Activated B cell treated with CpG ODN at 0.5 μM for 24 hours (primary cell): ENCODE data around the gene PTGDR2. TPM values are rescaled to one million over a fixed set of nuclear protein-coding genes. Genes with fewer than 3 reads are reported as not detected.

ENCODE experiments used
- ATAC-seq: fragments of 200-7000 bp; cut with Tn5 transposase; one replicate; pipeline ENCODE4 v1.10.0; 2021; ENCODE audit warnings: low read depth, mild to moderate bottlenecking, moderate library complexity
- CTCF ChIA-PET: fragments of 350-600 bp; sonication (Branson Sonifier 250); formaldehyde crosslinking; loops from one replicate; lab custom pipeline; 2021; ENCODE audit warnings: antibody characterized with exemption; lab: Charles Lee
- POLR2A ChIA-PET: fragments of 350-600 bp; sonication (Branson Sonifier 250); formaldehyde crosslinking; loops from one replicate; lab custom pipeline; 2021; ENCODE audit warnings: antibody characterized with exemption; lab: Charles Lee
- DNase-seq: peaks from one replicate; pipeline ENCODE4 v3.0.0; 2022
- H3K27ac Mint-ChIP-seq: one replicate; pipeline ENCODE4 v1.8.0; 2020; ENCODE audit warnings: mixed read lengths
- H3K27me3 Mint-ChIP-seq: one replicate; pipeline ENCODE4 v1.8.0; 2021; ENCODE audit warnings: mixed read lengths
- H3K36me3 Mint-ChIP-seq: one replicate; pipeline ENCODE4 v1.8.0; 2021; ENCODE audit warnings: low read depth, mixed read lengths
- H3K4me1 Mint-ChIP-seq: one replicate; pipeline ENCODE4 v1.8.0; 2021; ENCODE audit warnings: mixed read lengths
- H3K4me3 Mint-ChIP-seq: one replicate; pipeline ENCODE4 v1.8.0; 2020; ENCODE audit warnings: mild to moderate bottlenecking, mixed read lengths
- H3K9me3 Mint-ChIP-seq: one replicate; pipeline ENCODE4 v1.8.0; 2020; ENCODE audit warnings: mixed read lengths
- intact Hi-C: fragments of 100-400 bp; cut with micrococcal nuclease; formaldehyde crosslinking; loops from one replicate; pipeline ENCODE4 v1.15.1; 2024
- total RNA-seq: library from RNA; stranded (reverse); gene quantifications from 2 replicates; pipeline ENCODE4 v1.2.3, GENCODE V29; 2022
- TF ChIP-seq, protein P1 (sequence below): fragments of 200-600 bp; IDR thresholded peaks from one replicate; pipeline ENCODE4 v1.8.0; 2022; ENCODE audit warnings: antibody characterized with exemption, mild to moderate bottlenecking

Gene PTGDR2
- total RNA-seq, 1 donor from 2014 or later, result not detected

DNA sequence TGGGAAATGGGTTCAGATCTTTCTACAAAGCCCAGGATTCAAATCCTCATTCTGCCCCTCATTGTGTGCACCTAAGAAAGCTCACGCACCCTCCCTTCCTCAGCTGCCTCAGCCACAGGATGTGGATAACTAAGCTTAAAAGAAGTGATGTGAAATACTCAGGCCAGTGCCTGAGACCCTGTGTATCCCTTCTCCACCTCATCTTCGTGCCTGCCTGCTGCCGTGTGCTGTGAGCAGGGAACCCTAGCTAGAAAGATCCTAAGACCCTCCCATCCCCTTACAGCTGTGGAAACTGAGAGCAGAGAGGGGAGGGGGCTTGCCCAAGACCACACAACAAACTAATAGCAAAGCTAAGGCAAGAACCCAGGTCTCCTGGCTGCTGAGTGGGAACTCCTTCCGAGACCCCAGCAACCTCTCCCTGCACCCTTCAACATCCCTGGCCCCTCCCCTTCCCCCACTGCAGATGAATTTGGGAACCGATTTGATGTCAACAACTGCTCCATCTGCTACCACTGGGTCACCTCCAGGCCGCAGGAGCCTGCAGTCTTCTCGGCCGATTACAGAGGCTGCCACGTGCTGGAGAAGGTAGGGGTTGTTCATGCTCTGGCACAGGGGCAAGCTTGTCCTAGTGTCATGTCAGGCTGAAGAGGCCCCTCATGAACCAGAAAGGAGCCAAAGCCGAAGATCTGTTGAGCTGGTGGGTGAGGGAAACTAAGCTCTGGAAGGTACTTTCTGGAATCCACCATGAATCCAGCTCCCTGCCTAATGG, 13.1 kb upstream of the PTGDR2 start:
- POLR2A ChIA-PET, result no interaction called here
- intact Hi-C loops, result no loop called here
- no peak for ATAC-seq
- Mint-ChIP-seq H3K4me1 (no peaks in the 10 kb centered on the region), H3K9me3 (no peaks in the 10 kb centered on the region), H3K4me3 (no peak overlapping the region), H3K36me3 (no peaks in the 10 kb centered on the region), H3K27ac (no peak overlapping the region), H3K27me3 (no peaks in the 10 kb centered on the region)
- DNase-seq, result no peak
- TF ChIP-seq, protein P1, sequence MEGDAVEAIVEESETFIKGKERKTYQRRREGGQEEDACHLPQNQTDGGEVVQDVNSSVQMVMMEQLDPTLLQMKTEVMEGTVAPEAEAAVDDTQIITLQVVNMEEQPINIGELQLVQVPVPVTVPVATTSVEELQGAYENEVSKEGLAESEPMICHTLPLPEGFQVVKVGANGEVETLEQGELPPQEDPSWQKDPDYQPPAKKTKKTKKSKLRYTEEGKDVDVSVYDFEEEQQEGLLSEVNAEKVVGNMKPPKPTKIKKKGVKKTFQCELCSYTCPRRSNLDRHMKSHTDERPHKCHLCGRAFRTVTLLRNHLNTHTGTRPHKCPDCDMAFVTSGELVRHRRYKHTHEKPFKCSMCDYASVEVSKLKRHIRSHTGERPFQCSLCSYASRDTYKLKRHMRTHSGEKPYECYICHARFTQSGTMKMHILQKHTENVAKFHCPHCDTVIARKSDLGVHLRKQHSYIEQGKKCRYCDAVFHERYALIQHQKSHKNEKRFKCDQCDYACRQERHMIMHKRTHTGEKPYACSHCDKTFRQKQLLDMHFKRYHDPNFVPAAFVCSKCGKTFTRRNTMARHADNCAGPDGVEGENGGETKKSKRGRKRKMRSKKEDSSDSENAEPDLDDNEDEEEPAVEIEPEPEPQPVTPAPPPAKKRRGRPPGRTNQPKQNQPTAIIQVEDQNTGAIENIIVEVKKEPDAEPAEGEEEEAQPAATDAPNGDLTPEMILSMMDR, result no peak
- CTCF ChIA-PET, result no interaction called here

DNA sequence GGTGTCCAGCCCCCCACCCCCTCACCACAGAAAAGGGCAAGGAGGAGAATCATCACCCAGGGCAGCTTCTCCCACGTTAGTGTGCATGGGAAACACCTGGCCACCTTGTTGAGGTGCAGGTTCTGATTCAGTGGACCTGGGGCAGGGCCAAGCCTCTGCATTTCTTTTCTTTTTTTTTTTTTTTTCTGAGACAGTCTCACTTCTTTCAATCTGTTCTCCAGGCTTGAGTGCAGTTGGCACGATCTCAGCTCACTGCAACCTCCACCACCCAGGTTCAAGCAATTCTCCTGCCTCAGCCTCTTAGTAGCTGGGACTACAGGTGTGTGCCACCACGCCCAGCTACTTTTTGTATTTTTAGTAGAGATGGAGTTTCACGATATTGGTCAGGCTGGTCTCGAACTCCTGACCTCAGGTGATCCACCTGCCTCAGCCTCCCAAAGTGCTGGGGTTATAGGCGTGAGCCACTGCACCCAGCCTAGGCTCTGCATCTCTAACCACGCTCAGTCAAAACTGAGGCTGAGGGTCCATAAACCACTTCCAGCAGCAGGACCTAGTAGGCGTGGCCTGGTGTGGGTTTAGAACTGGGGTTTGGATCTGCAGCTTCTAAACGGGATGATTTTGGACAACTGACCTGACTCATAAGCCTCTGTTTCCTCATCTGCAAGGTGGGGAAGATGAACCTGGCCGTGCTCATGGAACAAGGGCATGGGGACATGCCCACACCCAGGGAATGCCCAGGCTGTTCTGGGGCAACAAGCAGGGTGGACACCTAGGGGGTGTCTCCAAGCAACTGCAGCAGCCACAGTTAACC, 12.3 kb upstream of the PTGDR2 start:
- DNase-seq (no peak), ATAC-seq (no peak)
- Mint-ChIP-seq H3K36me3 (no peaks in the 10 kb centered on the region), H3K9me3 (no peaks in the 10 kb centered on the region), H3K4me1 (no peaks in the 10 kb centered on the region), H3K27ac (no peak overlapping the region), H3K4me3 (no peak overlapping the region), H3K27me3 (no peaks in the 10 kb centered on the region)
- POLR2A ChIA-PET, result no interaction called here
- TF ChIP-seq, protein P1, result no peak
- CTCF ChIA-PET, result no interaction called here
- intact Hi-C loops, result no loop called here

DNA sequence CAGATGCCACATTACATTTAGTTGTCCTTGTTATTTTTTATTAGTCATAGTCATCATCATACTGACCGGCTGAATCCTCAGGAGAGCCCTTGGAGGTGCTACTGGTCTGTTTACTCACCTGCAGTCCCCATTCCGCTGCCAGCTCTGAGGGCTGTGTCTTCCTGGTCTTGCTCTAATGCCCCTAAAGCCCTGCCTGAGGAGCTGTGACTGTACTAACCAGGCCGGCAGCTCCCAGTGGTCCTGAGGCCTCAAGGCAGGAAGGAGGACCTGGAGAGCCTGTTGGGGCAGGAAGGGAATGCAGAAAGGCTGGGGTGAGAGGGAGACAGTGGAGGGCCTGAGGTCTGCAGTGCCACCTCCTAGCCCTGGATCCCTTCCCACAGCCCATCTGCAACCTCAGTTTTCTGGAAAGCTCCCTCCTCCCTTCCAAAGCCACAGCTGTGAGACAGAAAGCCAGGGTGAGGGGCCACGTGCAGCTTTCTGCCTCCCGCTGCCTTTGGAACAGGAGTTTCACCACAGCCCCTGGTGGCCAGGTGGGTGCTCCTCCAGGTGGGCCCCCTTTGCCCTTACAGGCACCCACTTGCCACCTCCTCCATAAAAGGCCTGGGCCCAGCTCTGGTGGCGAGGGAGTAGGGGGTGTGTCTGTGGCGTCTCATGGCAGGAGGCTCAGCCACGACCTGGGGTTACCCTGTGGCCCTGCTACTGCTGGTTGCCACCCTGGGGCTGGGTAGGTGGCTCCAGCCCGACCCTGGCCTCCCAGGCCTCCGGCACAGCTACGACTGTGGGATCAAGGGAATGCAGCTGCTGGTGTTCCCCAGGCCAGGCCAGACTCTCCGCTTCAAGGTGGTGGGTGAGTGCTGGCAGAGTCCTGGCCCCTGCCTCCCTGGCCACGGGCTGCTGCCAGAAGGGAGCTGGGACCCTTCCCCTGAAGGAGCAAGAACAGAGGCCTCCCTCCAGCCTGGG, 11.4 kb upstream of the PTGDR2 start, which contains the start of gene ZP1:
Gene ZP1 (plus strand): TSS at position 632 of the 960 bp plus-strand sequence. CDS start 20 bp downstream, at position 652.
- intact Hi-C loops, result no loop called here
- Mint-ChIP-seq H3K27ac (no peak within 1 kb of the TSS), H3K9me3 (no peaks in the 10 kb centered on the region), H3K27me3 (no peaks in the 10 kb centered on the region), H3K4me3 (no peak within 1 kb of the TSS), H3K36me3 (no peaks in the 10 kb centered on the region), H3K4me1 (no peaks in the 10 kb centered on the region)
- CTCF ChIA-PET, result no interaction called here
- TF ChIP-seq, protein P1, result no peak
- DNase-seq (no peak), ATAC-seq (no peak)
- POLR2A ChIA-PET, result no interaction called here

DNA sequence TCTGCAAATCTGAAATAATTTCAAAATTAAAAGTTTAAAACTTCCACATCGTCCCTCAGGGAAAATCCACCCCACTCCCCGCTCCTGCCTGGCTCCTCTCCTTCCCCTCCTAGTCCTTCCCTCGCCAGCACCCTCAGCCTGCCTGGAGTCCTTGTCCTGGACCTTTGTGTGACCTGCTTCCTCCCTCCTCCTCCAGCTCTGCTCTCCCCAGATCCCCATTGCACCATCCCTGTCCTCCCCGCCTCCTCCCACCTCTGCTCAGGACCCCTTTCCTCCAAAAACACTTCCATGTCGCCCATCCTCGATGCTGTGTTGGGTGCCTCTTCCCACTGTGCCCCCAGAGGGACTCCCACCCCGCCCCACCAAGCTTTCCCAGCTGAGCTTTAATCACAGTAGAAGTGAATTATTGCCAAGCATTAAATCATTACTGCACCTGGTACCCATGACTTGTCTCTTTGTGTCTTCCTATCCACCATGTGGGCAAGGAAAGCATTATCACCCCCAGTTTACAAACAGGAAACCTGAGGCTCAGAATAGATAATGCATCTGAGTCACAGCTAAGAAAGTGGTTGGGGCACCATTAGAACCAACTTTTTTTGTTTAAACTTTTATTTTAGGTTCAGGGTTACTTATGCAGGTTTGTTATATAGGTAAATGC, 9.2 kb upstream of the PTGDR2 start:
- Mint-ChIP-seq H3K9me3 (no peaks in the 10 kb centered on the region), H3K4me3 (no peak overlapping the region), H3K27ac (no peak overlapping the region), H3K36me3 (no peaks in the 10 kb centered on the region), H3K27me3 (no peaks in the 10 kb centered on the region), H3K4me1 (no peaks in the 10 kb centered on the region)
- no peak for ATAC-seq
- TF ChIP-seq, protein P1, result no peak
- intact Hi-C loops, result no loop called here
- no peak for DNase-seq
- POLR2A ChIA-PET, result interaction anchor here (0.6 kb wide), 1 partner anchor 515 kb away, joined by 4 read pairs; no protein-coding TSS in a partner anchor
- CTCF ChIA-PET, result interaction anchor here (0.8 kb wide), 1 partner anchor 89 kb away, joined by 3 read pairs; no protein-coding TSS in a partner anchor
